ENCODE results near the gene MC1R.
"Not testable (repeated sequence)": the region's sequence is repeated elsewhere in the genome, so short reads cannot be mapped to it uniquely, and the experiment has no call there.

Gene MC1R

GRCh38 chr16:89914642-89915285, 3.9 kb upstream of the MC1R start:
- not testable (repeated sequence) for DNase-seq

- DNase-seq, result no peak
Observed at GRCh38 chr16:89915303-89916232, 3.1 kb upstream of the MC1R start.

- DNase-seq, result peak; percentile 39
Observed at GRCh38 chr16:89917773-89918452, 749 bp upstream of the MC1R start.

GRCh38 chr16:89919535-89920406, 1.1 kb downstream of the MC1R start:
- DNase-seq, result no peak

GRCh38 chr16:89920723-89921122, 2.1 kb downstream of the MC1R start:
- no peak for DNase-seq

GRCh38 chr16:89921131-89921701, 2.6 kb downstream of the MC1R start:
- DNase-seq, result no peak

GRCh38 chr16:89921702-89922476, 3.2 kb downstream of the MC1R start:
- no peak for DNase-seq

- DNase-seq, result no peak
Observed at GRCh38 chr16:89922477-89922883, 3.8 kb downstream of the MC1R start.

GRCh38 chr16:89922884-89923639, 4.4 kb downstream of the MC1R start, which contains the start of gene TUBB3:
TSS of gene TUBB3 (plus strand) at chr16:89923342. CDS start at chr16:89923402, 60 bp downstream.
- DNase-seq, result peak; percentile 44

- DNase-seq, result no peak
Observed at GRCh38 chr16:89923640-89924296, 5.1 kb downstream of the MC1R start.

GRCh38 chr16:89924297-89924924, 5.7 kb downstream of the MC1R start:
- DNase-seq, result no peak

GRCh38 chr16:89924925-89925307, 6.3 kb downstream of the MC1R start:
- DNase-seq, result no peak

- no peak for DNase-seq
Observed at GRCh38 chr16:89925596-89926079, 7.0 kb downstream of the MC1R start.

GRCh38 chr16:89931305-89931896, 12.7 kb downstream of the MC1R start:
- no peak for DNase-seq

- DNase-seq, result no peak
Observed at GRCh38 chr16:89931964-89932363, 13.3 kb downstream of the MC1R start.

GRCh38 chr16:89934019-89934418, 15.4 kb downstream of the MC1R start:
- not testable (repeated sequence) for DNase-seq

GRCh38 chr16:89934611-89935553, 16.2 kb downstream of the MC1R start:
- no peak for DNase-seq

- DNase-seq, result not testable (repeated sequence)
Observed at GRCh38 chr16:89935620-89936019, 17.0 kb downstream of the MC1R start.
